ENCODE results near the gene MEIOB. TPM values are rescaled to one million over a fixed set of nuclear protein-coding genes. Genes with fewer than 3 reads are reported as not detected.

MEIOB gene
- total RNA-seq, 4 donors from 2014 or later, result not detected

DNA sequence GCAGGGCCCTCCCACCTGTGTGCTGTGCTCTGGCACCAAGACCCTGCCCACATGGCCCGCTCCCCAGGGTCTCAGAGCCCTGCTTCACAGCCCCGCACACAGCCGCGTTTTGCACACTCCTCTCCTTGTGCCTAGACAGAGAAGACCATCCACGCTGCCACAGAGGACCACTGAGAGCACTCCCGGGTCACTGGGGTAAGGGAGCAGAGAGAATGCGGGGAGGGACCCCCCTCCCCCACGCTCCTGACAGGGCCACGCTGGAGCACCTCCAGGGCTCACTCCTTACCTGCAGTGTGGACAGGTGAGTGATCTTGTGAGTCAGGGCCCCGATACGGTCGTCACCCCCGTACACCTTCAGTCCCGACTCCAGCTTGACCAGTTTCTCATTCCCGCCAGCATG, 52.4 kb downstream of the MEIOB start:
- ATAC-seq, result no peak
- 90% methylated on average over 2 of the region's 15 CpGs; no CpG with 5 or more reads in 1 of the 2 donors for WGBS, 2 donors (ENCODE audit: low coverage in 1 of 2)
- H3K36me3 ChIP-seq, result peaks cover 0 to 84% of the 10 kb centered on the region in 2 donors
- no peaks in the 10 kb centered on the region for H3K9me3 ChIP-seq
- H3K4me3 ChIP-seq, result no peak overlapping the region
- H3K27ac ChIP-seq, result no peak overlapping the region
- H3K27me3 ChIP-seq, result no peaks in the 10 kb centered on the region
- TF ChIP-seq, protein P1, sequence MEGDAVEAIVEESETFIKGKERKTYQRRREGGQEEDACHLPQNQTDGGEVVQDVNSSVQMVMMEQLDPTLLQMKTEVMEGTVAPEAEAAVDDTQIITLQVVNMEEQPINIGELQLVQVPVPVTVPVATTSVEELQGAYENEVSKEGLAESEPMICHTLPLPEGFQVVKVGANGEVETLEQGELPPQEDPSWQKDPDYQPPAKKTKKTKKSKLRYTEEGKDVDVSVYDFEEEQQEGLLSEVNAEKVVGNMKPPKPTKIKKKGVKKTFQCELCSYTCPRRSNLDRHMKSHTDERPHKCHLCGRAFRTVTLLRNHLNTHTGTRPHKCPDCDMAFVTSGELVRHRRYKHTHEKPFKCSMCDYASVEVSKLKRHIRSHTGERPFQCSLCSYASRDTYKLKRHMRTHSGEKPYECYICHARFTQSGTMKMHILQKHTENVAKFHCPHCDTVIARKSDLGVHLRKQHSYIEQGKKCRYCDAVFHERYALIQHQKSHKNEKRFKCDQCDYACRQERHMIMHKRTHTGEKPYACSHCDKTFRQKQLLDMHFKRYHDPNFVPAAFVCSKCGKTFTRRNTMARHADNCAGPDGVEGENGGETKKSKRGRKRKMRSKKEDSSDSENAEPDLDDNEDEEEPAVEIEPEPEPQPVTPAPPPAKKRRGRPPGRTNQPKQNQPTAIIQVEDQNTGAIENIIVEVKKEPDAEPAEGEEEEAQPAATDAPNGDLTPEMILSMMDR (IDR thresholded peaks at IDR 0.05), result no peak
- no peak for TF ChIP-seq POLR2AphosphoS5 (IDR thresholded peaks at IDR 0.05)
- no peak for TF ChIP-seq POLR2A (IDR thresholded peaks at IDR 0.05)
- no peak for TF ChIP-seq EP300 (IDR thresholded peaks at IDR 0.05)
- H3K4me1 ChIP-seq, result peaks cover 0 to 27% (median under 1%) of the 10 kb centered on the region in 3 donors

DNA sequence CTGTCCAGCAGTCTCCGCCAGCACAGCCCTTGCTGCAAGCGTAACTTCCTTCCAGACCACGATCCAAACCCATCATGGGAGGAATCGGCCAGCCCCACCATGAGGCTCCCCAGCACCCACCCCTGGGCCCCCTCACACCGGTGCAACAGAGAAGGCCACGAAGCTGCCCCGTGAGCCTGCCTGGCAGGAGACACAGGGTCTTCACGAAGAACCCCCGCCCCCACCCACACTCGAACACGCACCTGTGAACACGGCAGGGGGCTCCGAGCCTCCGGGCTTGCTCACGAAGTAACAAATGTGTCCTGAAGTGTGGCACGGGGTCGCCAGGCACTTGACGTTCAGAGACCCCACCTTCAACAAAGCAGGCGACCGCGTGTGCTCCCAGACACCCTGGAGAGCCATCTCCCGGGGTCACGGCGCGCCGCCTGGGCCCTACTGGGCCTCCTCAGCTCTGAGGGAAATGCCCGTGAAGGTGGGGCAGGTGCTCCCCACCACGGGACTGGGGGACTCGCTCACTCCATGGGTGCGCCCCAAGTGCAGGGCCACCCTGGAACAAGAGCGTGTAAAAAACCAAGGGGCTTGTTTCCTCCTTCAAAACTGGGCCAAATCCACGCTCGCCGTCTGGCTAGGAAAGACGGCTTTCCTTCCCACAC, 53.0 kb downstream of the MEIOB start:
- no peak for ATAC-seq
- TF ChIP-seq, protein P1 (IDR thresholded peaks at IDR 0.05), result no peak
- TF ChIP-seq POLR2A (IDR thresholded peaks at IDR 0.05) (no peak), EP300 (IDR thresholded peaks at IDR 0.05) (no peak), POLR2AphosphoS5 (IDR thresholded peaks at IDR 0.05) (no peak)
- Histone ChIP-seq H3K27me3 (no peaks in the 10 kb centered on the region), H3K4me3 (no peak overlapping the region), H3K27ac (no peak overlapping the region), H3K9me3 (no peaks in the 10 kb centered on the region), H3K36me3 (peaks cover 0 to 91% of the 10 kb centered on the region in 2 donors), H3K4me1 (peaks cover 0 to 21% (median 0%) of the 10 kb centered on the region in 3 donors)
- 89 to 93% methylated on average over 6 to 11 of the region's 35 CpGs for WGBS, 2 donors (ENCODE audit: low coverage in 1 of 2)

DNA sequence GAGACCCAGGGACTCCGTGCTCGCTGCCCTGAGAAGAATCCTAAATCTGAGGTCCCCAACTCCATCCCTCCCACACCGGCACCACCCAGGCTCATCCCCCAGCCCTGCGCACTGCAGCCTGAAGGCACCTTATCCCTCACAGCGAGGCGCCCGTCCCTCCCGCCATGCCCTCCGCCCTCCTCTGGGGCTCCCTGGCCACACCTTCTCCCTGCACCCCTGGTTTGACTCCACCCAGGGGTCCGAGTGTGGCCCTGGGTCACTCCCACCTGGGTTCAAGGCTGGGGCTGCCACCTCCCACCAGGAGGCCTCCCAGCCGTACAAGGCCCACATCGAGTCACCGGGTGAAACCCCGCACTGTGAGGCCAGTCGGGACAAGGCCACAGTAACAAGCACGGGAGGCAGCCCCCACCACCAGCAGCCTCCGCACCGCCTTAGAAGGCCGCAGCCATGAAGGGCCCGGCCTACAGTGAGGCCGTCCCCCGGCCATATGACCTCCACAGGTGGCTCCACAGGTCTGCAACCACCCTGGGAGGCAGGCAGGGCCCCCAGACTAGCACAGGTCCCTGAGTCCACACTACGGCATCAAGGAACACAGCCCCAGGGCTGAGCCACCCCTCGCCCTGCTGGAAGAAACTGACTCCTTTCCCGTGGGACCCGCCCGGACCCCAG, 53.6 kb downstream of the MEIOB start:
- WGBS, 2 donors (ENCODE audit: low coverage in 1 of 2), result 80 to 97% methylated on average over 3 to 5 of the region's 27 CpGs
- H3K27me3 ChIP-seq, result no peaks in the 10 kb centered on the region
- TF ChIP-seq POLR2AphosphoS5 (IDR thresholded peaks at IDR 0.05), result no peak
- TF ChIP-seq POLR2A (IDR thresholded peaks at IDR 0.05), result no peak
- TF ChIP-seq, protein P1 (IDR thresholded peaks at IDR 0.05), result no peak
- no peak for TF ChIP-seq EP300 (IDR thresholded peaks at IDR 0.05)
- H3K4me1 ChIP-seq, result peaks cover 0 to 15% (median 0%) of the 10 kb centered on the region in 3 donors
- no peaks in the 10 kb centered on the region for H3K9me3 ChIP-seq
- peaks cover 0 to 97% of the 10 kb centered on the region in 2 donors for H3K36me3 ChIP-seq
- no peak for ATAC-seq
- H3K4me3 ChIP-seq, result no peak overlapping the region
- no peak overlapping the region for H3K27ac ChIP-seq

DNA sequence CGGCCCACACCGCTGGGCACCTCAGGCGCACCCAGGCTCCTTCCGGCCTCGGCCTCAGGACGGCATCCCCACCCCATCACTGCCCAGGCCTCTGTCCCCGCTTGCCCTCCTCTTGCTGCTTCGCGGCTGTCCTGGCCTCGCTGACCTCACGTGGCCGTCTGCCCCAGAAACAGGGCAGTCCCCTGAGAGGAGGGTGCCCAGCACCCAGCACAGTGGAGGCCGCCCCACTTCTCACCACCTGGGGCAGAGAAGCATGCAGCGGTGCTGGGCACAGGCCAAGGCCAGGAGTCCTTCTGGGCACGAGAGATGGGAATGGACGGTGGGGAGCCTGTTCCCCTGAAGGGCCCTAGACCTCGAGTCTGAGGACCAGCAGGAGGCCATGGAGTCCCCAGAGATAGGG, 54.2 kb downstream of the MEIOB start:
- Histone ChIP-seq H3K4me3 (no peak overlapping the region), H3K9me3 (no peaks in the 10 kb centered on the region), H3K27ac (no peak overlapping the region), H3K27me3 (no peaks in the 10 kb centered on the region), H3K36me3 (peaks cover 0 to 97% of the 10 kb centered on the region in 2 donors), H3K4me1 (peaks cover 0 to 15% (median 0%) of the 10 kb centered on the region in 3 donors)
- ATAC-seq, result peak; percentile 15
- TF ChIP-seq POLR2AphosphoS5 (IDR thresholded peaks at IDR 0.05), result no peak
- TF ChIP-seq EP300 (IDR thresholded peaks at IDR 0.05), result no peak
- TF ChIP-seq, protein P1 (IDR thresholded peaks at IDR 0.05), result no peak
- TF ChIP-seq POLR2A (IDR thresholded peaks at IDR 0.05), result no peak
- 90% methylated on average over 6 of the region's 17 CpGs; no CpG with 5 or more reads in 1 of the 2 donors for WGBS, 2 donors (ENCODE audit: low coverage in 1 of 2)

DNA sequence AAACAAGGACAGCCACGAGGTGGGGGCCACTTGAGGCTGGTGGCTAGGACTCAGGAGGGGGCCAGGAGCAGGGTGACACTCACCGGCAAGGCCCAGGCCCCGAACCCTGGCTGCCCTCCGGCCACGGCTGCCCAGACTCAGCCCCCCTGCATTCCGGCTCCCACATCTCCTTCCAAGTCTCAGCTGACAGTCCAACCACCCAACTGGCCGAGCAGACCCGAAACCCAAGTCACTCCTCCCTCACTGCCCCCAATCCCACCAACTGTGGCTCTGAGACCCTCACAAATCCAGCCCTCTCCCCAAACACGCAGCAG, 54.7 kb downstream of the MEIOB start:
- WGBS, 2 donors (ENCODE audit: low coverage in 1 of 2), result 91% methylated on average over 7 of the region's 9 CpGs; no CpG with 5 or more reads in 1 of the 2 donors
- Histone ChIP-seq H3K36me3 (peaks cover 0 to 94% of the 10 kb centered on the region in 2 donors), H3K27me3 (no peaks in the 10 kb centered on the region), H3K4me3 (no peak overlapping the region), H3K9me3 (no peaks in the 10 kb centered on the region), H3K4me1 (peaks cover 0 to 14% (median 0%) of the 10 kb centered on the region in 3 donors), H3K27ac (no peak overlapping the region)
- ATAC-seq, result no peak
- TF ChIP-seq, protein P1 (IDR thresholded peaks at IDR 0.05), result no peak
- TF ChIP-seq POLR2A (IDR thresholded peaks at IDR 0.05), result no peak
- TF ChIP-seq POLR2AphosphoS5 (IDR thresholded peaks at IDR 0.05), result no peak

Measured in gastroesophageal sphincter (tissue), 4 donors.